ENCODE results near the gene DDT.
A peak's percentile ranks its signal among the peaks of the same experiment; 100 is the strongest.
"Not testable (repeated sequence)": the region's sequence is repeated elsewhere in the genome, so short reads cannot be mapped to it uniquely, and the experiment has no call there.

The DDT gene

DNA sequence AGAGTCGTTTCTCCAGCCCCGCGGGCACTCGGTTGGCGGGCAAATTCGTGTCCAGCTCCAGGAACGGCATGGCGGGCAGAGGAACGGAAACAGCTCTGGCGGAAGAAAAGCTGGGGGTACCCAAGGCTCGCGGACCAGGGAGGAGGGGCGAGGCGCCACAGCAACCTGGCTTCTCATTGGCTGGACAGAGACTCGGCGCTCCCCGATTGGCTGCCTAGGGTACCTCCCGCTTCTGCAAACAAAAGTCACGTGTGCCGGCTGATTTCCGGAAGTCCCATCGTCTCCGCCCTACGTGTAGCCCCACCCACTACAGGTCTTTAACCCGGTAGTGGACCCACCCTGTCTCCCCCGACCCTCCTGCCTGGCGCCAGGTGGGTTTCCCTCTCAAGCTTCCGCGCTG lies at the start of gene DDT:
TSS of gene DDT (minus strand) at position 97 of the 400 bp plus-strand sequence. CDS start at position 70, 27 bp downstream.
- FAIRE-seq: peak; percentile 90

DNA sequence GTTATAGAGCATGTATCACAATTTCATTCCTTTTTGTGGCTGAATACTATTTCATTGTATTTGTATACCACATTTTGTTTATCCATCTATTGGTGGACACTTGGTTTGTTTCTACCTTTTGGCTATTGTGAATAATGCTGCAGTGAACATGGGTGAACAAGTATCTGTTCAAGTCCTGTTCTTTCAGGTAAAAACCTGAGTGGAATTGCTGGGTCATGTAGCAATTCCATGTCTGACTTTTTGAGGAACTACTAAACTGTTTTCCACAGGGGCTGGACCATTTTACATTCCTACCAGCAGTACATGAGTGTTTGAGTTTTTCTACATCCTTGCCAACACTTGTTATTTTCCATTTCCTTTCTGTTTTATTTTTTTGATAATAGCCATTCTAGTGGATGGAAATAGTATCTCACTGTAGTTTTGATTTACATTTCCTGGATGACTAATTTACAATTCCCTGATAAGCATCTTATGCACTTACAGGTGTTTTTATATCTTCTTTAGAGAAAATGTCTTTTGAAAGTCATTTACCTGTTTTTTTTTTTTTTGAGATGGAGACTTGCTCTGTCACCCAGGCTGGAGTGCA lies 49.1 kb upstream of the DDT start:
- FAIRE-seq: no peak

- FAIRE-seq: no peak
These were observed 47.1 kb upstream of the DDT start for GRCh38 chr22:24021304-24021703.

DNA sequence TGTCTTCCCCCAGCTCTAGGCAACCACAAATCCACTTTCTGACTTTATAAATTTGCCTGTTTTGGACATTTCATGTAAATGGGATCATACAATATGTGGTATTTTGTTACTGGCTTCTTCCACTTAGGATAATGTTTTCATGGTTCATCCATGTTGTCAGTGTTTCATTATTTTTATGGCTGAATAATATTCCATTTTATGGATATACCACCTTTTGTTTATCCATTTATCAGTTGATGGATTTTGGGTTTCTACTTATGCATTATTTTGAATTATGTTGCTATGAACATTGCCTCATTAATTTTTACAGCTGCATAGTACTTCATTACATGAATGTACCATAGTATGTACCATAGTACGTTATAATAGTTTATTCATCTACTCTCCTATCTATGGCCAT lies 41.9 kb upstream of the DDT start:
- FAIRE-seq: no peak

DNA sequence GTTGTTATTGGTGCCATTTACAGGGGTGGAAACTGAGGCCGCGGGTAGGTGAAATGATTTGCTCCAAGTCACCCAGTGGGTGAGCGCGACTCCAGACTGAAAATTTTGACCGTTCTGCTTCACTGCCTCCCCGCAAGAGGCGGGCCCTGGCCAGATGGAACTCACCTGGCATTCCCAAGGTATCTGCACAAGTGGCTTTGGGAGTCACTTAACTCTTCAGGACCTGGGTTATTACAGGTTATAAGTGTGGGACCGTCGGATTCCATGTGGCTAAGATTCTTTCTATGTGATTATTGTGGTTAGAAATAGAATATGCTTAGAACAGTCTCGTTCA lies 37.5 kb upstream of the DDT start:
- no peak for FAIRE-seq

DNA sequence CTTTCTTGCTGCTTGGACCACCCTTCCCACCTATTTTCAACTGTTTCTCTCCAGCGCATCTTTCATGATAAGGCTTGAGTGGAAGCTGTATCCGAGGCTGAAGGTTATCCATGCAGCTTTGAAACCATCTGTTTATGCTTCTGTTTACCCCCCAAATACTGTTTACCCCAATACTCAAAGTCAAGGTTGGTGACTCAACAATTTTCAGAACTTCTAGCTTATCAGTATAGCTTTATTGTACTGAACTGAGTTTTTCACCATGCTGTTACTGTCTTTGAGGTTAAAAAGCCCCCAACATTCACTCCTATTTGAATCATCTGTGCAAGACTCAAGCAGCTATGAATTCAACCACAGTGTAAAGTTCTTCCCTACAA lies 35.8 kb upstream of the DDT start:
- FAIRE-seq: no peak

- no peak for FAIRE-seq
These were observed 35.2 kb upstream of the DDT start for GRCh38 chr22:24009227-24010017.

DNA sequence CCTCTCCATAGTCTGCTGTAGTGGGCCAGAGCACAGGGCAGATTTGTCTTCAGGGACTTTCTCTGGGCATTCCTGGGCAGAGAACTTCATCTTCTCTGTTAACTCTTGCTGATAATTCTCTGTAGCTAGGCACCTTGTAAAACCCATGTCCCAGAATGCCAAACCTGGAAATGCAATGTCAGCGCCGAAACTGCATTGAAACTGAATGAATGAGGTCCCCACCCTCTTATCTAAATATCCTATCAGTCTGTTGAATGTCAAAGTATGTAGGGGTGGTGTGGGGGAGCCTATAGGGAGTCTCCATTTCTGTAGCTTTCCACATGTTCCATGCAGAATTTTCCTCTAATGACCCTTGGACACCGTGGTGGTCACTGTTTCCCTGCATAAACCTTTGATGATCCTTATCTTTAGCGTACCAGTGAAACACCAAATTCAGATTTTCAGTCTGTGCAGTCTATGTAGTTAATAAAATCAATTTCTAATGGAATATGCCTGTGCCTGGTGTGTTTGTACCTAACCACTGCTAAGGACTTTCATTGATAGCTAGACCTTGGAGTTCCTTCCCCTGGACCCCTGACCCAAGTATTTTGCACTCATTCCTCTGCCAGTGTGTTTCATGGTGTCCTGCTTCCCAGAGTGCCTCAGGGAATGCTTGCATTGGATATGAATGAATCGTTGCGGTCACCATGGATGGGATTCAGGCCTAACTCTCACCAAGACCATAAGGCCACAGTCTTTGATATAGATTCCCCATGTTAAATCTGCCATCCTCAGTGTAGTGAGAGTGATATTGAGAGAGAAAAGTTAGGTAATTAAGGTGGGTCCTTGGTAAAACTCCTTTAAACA lies 34.4 kb upstream of the DDT start:
- FAIRE-seq: no peak

- FAIRE-seq: no peak
These were observed 33.7 kb upstream of the DDT start for GRCh38 chr22:24008022-24008283.

DNA sequence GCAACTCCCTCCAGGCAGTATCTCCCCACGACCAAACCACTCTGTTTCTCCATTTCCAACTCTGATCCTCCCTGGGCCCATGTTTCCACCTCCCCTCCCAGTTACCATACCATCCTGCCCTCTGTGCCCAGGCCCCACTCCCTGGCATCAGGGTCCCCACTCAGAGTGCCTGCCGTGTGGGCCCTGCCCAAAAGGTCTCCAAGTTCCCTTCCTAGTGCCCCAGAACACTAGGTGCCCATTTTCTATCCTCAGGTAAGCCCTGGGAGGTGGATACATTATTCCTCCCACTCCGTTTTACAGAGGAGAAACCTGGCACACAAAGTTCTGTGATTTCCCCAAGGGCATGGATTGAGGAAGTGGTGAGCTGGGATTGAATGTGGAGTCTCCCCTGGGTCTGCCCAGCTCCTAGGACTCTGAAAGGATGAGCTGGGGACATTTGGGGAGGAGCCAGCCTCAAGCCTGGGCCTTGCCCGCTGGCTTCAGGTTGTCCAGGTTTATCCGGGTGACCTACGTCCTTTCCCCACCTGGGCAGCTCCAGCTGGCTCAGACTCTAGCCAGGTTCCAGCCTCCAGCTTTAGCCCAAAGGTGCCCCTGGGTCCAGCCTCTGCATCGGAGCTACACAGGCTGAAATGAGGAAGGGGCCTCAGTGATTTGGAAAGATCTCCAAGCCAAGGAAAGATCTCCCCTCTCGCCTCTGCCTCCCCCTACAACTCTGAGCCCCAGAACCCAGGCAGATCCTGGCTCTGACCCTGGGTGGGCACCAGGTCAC lies 33.2 kb upstream of the DDT start:
- FAIRE-seq: no peak

- FAIRE-seq: no peak
These were observed 32.6 kb upstream of the DDT start for GRCh38 chr22:24006914-24007214.

GRCh38 chr22:24006207-24006913 lies 32.1 kb upstream of the DDT start:
- FAIRE-seq: no peak

DNA sequence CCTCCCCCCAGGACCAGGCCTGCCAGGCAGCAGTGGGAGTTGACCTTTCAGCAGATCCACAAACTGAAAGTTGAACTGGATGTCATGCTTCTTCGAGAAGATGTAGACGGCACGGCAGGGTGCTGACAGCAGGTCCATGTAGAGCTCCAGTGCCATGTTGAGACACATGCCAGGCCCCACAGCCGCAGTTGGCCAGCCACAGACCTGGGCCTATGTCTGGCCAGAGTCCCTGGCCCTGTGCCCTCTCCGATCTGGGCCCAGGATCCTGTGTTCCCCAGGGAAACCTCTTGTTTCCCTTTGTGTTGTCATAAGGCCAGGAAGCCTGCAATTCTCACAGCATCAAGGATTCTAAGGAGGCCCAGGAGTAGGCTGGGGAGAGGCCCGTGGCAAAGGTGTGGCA lies 31.0 kb upstream of the DDT start, which contains the start of gene GSTT4:
TSS of gene GSTT4 (minus strand) at position 253 of the 400 bp plus-strand sequence. CDS start at position 156, 97 bp downstream.
- FAIRE-seq: no peak

- FAIRE-seq: no peak
These were observed 29.6 kb upstream of the DDT start for GRCh38 chr22:24003887-24004286.

DNA sequence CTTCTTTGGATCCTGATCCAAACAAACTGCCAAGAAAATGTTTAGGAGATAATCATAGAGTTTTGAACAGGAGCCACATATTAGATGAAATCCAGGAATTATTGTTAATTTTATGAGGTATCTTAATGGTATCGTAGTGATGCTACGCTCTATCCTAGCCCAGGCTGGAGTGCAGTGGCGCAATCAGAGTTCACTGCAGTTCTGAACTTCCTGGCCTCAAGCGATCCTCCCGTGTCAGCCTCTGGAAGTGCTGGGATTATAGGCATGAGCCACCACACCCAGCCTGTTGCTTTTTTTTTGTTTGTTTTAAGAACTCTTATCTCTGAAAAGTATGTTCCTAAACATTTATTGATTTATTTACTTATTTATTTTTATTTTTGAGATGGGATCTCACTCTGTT lies 28.6 kb upstream of the DDT start:
- FAIRE-seq: no peak

DNA sequence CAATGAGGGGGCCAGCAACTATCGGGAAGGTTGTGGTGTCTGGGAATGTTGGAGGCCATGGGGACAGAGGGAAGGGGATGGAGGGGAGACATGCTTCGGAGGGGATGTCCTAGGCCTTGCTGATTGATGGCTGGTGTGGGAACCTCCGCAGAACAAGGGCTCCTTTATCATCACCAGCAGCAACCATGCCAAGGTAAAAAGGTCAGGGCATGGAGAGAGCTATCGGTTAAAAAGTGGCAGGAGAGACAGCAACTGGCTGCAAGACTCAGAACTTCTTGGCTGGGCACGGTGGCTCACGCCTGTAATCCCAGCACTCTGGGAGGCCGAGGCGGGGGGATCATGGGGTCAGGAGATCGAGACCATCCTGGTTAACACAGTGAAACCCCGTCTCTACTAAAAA lies 28.0 kb upstream of the DDT start:
- no peak for FAIRE-seq

DNA sequence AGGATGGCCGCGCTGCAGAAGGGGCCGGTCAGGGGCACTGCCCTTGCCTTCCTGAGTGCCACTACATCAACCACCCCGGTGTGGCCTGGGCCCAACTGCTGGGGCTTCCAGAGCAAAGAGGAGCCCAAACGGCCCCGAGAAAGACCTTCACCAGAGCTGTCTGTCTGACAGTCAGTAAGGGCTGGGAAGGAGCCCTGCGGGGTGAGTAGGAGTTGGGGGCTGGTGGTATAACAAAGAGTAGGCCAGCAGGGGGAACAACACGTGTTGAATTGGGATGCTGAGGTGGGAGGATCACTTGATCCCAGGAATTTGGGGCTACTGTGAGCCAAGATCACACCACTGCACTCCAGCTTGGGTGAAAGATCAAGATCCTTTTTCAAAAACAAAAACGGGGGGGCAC lies 27.1 kb upstream of the DDT start:
- no peak for FAIRE-seq

DNA sequence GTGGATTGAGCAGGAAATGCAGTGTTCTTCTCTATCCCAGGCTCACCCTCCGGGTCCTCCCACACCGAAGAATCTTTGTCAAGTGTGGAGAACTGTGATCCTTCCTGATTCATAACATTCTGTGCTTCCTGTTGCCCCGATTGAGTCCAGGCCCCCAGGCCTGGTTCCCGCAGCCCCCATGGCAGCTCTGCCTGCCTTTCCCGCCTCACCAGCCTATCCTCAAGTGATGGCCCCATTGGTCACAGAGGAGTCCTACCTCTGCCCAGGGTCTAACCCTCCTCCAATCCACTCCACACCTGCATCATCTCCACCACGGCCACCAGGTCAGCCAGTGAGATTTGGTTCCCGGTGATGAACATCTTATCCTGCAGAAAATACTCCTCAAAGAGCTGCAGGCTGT lies 25.5 kb upstream of the DDT start:
- not testable (repeated sequence) for FAIRE-seq

DNA sequence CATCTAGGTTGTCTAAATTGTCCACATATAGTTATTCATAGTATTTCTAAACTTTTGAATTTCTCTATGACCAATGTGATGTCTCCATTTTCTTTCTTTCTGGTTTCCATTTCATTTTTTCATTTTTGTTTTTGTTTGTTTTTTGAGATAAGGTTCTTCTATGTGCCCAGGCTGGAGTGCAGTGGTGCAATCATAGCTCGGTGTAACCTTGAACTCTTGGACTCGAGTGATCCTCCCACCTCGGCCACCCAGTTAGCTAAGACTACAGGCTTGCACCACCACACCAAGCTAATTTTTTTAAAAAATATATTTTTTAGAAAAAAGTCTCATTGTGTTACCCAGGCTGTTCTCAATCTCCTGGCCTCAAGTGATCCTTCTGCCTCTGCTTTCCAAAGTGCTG lies 22.9 kb upstream of the DDT start:
- no peak for FAIRE-seq

DNA sequence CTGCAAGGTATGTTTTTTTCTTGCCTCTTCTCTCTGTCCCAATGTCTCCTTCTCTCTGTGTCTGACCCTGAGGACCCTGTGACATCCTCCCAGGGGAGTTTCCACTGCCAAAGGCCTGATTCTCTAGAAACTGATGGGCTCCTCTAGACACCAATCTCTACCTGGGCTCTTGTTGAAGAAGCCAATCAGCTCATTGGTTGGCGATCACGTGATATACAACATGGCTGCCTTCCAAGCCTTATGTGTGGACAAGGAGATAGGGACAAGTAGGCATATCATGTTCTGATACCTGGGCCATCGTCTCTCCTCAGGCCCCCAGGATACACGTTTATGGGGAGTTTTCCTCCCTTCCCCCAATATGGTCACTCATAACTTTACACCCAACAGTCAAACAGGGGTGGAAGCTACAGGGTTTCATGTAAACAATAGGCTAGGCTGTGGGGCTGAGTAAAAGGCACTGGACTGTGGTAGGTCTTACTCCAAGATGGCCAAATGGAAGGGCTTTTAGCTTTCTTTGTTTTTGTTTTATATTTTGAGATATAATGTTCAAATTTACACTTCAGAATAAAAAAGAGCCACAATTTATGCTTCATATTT lies 19.4 kb upstream of the DDT start:
- not testable (repeated sequence) for FAIRE-seq

GRCh38 chr22:23993080-23993479 lies 18.8 kb upstream of the DDT start:
- FAIRE-seq: not testable (repeated sequence)

- FAIRE-seq: not testable (repeated sequence)
These were observed 15.5 kb upstream of the DDT start for GRCh38 chr22:23989583-23990244.
